ENCODE data around the gene CSTF2.

- TF ChIP-seq EZH2 (IDR thresholded peaks at IDR 0.05; ENCODE audit: low read length, missing control alignments) = no peak
- no peak for TF ChIP-seq CTCF (conservative IDR thresholded peaks at IDR 0.05 in 1 of 2, IDR thresholded peaks at IDR 0.05 in 1 of 2; ENCODE audit: low read depth in 1 of 2, low read length in 2 of 2)
These were observed 706 bp upstream of the CSTF2 start for GRCh38 chrX:100819534-100819836.
